GM12892 (cell line): ENCODE data around the gene MUC7. TPM values are rescaled to one million over a fixed set of nuclear protein-coding genes. Genes with fewer than 3 reads are reported as not detected.
"Not testable (repeated sequence)": the region's sequence is repeated elsewhere in the genome, so short reads cannot be mapped to it uniquely, and the experiment has no call there.

Experiments
- DNase-seq: peaks from one replicate; pipeline ENCODE4 v3.0.0; 2011; ENCODE audit not compliant: insufficient read length
- FAIRE-seq: peaks from 2 replicates; lab custom pipeline; 2011; peaks lifted over from hg19 to GRCh38; lab: Jason Lieb, UNC
- POLR2A ChIP-seq: IDR thresholded peaks from 2 replicates; pipeline ENCODE4 v1.6.1; 2011; ENCODE audit warnings: low read depth, low read length, control low read depth
- POLR2AphosphoS5 ChIP-seq: IDR thresholded peaks from 2 replicates; pipeline ENCODE4 v1.6.1; 2011; ENCODE audit warnings: low read depth, low read length, control low read depth
- TAF1 ChIP-seq: IDR thresholded peaks from 2 replicates; pipeline ENCODE4 v1.6.1; 2011; ENCODE audit warnings: low read depth, mild to moderate bottlenecking, control low read depth, low read length, borderline replicate concordance
- polyA plus RNA-seq: library from polyadenylated mRNA; unstranded; fragments of >200 nt; gene quantifications from one replicate; pipeline ENCODE4 v1.2.1, GENCODE V29; 2012; ENCODE audit warnings: missing spikeins, inconsistent platforms; ENCODE audit not compliant: missing spikeins

Gene MUC7
- polyA plus RNA-seq = not detected

DNA sequence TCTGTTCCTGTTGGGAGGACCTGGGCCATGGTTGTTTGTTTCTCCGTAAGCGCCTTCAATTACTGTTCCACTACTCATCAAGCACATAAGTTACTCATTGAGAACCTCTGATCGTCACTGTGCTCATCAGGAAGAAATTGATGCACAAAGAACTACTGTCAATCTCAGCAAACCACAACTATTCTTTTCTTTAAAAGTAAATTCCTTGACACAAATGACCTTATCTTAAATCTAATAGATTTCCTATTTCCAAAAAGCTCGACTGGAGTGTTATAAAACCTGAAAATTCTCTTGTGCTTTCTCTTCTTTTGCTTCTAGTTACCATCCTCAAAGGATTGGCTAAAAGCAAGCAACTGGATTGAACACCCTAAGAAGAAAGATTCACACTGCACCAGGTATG lies at the start of gene MUC7:
Gene MUC7, plus strand, starts transcription at position 301 of the 400 bp plus-strand sequence. CDS start 1,825 bp downstream, outside the sequence.
- FAIRE-seq (no peak), DNase-seq (no peak)

DNA sequence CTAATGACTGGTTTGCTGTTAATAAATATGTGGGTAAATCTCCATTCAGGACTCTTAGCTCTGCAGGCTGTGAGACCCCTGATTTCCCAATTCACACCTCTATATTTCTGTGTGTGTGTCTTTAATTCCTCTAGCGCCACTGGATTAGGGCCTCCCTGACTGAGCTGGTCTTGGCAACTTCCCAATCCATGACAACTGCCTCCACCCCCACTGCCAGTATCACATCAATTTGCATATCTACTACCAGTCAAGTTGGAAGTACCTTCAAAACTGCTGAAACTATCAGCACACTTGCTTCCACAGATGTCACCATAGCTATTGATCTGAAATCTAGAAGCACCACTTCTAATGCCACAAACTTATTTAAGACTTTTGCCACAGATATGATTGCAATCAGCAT lies 46.7 kb upstream of the MUC7 start:
- FAIRE-seq (no peak), DNase-seq (no peak)
- no peak for TF ChIP-seq POLR2A
- no peak for TF ChIP-seq TAF1
- no peak for TF ChIP-seq POLR2AphosphoS5

More for the DNA sequence above, at the start of gene MUC7:
- TF ChIP-seq POLR2AphosphoS5 (no peak), TAF1 (no peak), POLR2A (no peak)

DNA sequence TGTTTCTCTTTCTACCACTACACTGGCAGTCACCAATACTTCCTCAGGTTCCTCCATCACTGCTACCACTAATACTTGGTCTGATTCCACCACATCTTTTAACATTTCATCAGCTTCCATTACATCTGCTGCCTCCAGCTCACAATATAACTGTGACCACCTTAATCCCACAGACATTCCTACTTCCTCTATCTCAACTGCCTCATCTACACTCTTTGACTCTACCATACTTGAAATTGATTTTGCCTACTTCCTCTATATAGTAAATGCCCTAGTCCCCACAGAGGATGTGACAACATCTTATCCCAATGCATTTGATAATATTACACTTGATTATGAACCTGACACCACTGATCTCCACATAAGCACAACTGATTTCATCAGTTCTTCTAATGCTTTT lies 45.2 kb upstream of the MUC7 start:
- FAIRE-seq = no peak
- no peak for DNase-seq
- TF ChIP-seq TAF1 = no peak
- TF ChIP-seq POLR2A = no peak
- TF ChIP-seq POLR2AphosphoS5 = no peak

DNA sequence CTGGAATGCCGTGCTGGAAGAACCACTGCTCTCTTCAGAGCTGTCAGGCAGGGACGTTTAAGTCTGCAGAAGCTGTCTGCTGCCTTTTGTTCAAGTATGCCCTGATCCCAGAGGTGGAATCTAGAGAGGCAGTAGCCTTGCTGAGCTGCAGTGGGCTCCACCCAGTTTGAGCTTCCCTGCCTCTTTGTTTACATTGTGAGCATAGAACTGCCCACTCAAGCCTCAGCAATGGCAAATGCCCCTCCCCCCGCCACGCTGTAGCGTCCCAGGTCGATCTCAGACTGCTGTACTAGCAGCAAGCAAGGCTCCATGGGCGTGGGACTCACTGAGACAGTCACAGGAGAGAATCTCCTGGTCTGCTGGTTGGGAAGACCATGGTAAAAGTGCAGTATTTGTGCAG lies 34.8 kb upstream of the MUC7 start:
- no peak for FAIRE-seq
- no peak for TF ChIP-seq POLR2AphosphoS5
- TF ChIP-seq POLR2A = no peak
- no peak for TF ChIP-seq TAF1
- no peak for DNase-seq

- DNase-seq = no peak
- FAIRE-seq = no peak
- TF ChIP-seq TAF1 (no peak), POLR2A (no peak), POLR2AphosphoS5 (no peak)
Measured at GRCh38 chr4:70442474-70442873, 29.5 kb upstream of the MUC7 start.

DNA sequence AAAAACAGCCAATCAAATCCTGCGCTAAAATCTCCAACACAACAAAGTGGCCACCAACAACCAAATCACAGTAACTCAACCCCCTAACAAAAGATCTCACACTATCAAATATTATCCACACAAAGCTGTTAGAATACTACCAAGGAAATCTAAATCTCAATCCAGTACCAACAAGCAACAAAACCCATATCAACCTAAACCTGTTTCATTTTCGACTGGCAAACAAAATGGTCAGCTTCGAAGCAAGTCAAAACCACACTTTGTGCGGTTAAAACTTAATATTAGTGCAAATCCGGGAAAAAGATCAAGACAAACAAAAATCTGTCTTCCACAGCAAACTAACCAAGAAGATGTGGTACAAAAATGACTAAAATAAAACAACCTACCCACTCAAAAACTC lies 28.7 kb upstream of the MUC7 start:
- no peak for DNase-seq
- TF ChIP-seq POLR2AphosphoS5 (no peak), POLR2A (no peak)
- FAIRE-seq = no peak

GRCh38 chr4:70449220-70449619 lies 22.8 kb upstream of the MUC7 start:
- TF ChIP-seq TAF1 (no peak), POLR2A (no peak), POLR2AphosphoS5 (no peak)
- DNase-seq (no peak), FAIRE-seq (peak; percentile 14)

GRCh38 chr4:70452946-70453345 lies 19.1 kb upstream of the MUC7 start:
- DNase-seq (no peak), FAIRE-seq (no peak)
- TF ChIP-seq POLR2AphosphoS5 (no peak), POLR2A (no peak), TAF1 (no peak)

DNA sequence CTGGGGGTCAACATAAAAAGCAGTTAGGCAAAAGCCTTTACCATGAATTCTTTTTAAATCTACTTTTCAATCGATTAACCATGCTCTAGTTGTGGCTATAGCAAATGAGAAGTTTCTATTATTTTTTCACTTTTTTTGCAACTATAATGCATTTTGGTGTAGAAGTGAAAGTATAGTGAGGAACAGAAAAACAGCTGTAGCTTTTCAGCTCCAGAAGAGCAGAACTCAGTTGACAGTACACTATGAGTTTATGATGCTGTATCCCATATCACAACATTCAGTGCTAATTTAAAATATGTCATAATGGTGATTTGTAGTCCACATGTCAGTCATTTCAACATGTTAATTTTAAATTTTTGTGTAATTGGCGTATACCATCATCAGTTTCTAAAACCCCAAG lies 8.7 kb upstream of the MUC7 start:
- FAIRE-seq = no peak
- TF ChIP-seq POLR2AphosphoS5 (no peak), POLR2A (no peak), TAF1 (no peak)
- no peak for DNase-seq

- TF ChIP-seq POLR2A = no peak
- no peak for TF ChIP-seq TAF1
- TF ChIP-seq POLR2AphosphoS5 = no peak
- no peak for FAIRE-seq
- DNase-seq = no peak
Measured at GRCh38 chr4:70473679-70474078, 1.7 kb downstream of the MUC7 start.

DNA sequence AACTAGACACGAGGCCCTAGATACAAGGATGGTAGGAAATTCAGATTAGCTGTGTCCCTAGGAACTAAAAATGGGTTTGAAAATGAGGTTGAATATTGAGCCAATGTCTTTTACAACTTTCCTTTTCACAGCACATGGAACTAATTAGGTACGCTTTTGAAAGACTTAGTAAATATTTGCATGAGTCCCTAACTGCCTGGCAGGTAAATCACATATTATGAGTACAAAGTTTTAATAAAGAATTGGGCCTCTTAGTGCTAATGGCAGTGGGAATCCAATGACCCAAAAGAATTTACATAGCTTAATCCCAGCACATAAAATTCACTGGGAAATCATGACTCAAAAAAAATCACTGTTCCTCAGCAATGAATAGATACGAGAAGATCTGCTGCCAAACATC lies 16.8 kb downstream of the MUC7 start:
- DNase-seq (no peak), FAIRE-seq (no peak)
- TF ChIP-seq POLR2AphosphoS5 (no peak), POLR2A (no peak), TAF1 (no peak)

- no peak for DNase-seq
- no peak for TF ChIP-seq POLR2A
- TF ChIP-seq POLR2AphosphoS5 = no peak
- no peak for TF ChIP-seq TAF1
- FAIRE-seq = no peak
Measured at GRCh38 chr4:70496231-70496630, 24.2 kb downstream of the MUC7 start.

GRCh38 chr4:70501838-70502237 lies 29.8 kb downstream of the MUC7 start:
- DNase-seq, FAIRE-seq: not testable (repeated sequence)
